HEK293 (cell line): ENCODE results near the gene GLYATL1B.

Experiments
- CTCF ChIA-PET: fragments of 350-600 bp; formaldehyde crosslinking; extraction: SDS; loops from one replicate; lab custom pipeline; 2021; ENCODE audit warnings: antibody characterized with exemption; lab: Yijun Ruan, JAX
- POLR2A ChIA-PET: fragments of 300-600 bp; formaldehyde crosslinking; extraction: SDS; loops from one replicate; lab custom pipeline; 2020; ENCODE audit warnings: antibody characterized with exemption, inconsistent platforms; lab: Yijun Ruan, JAX
- H3K27ac ChIP-seq: fragments of 200-500 bp; sonication (Bioruptor generic); 2 replicates; pipeline ENCODE4 v1.5.1; 2014; ENCODE audit warnings: low read depth, low read length, control low read depth, inconsistent platforms; ENCODE audit errors: extremely low read depth
- H3K36me3 ChIP-seq, 2 experiments: fragments of 200-500 bp in 1 of 2; sonication (Bioruptor generic) in 1 of 2; 1 replicate in 1 of 2; 2 replicates in 1 of 2; pipeline ENCODE4 v1.5.1; 2014 to 2017; ENCODE audit warnings: inconsistent platforms in 2 of 2, low read length in 2 of 2; ENCODE audit not compliant: control insufficient read depth in 2 of 2, insufficient read depth in 1 of 2
- H3K4me1 ChIP-seq: fragments of 200-500 bp; sonication (Bioruptor generic); 2 replicates; pipeline ENCODE4 v1.5.1; 2014; ENCODE audit warnings: mild to moderate bottlenecking, low read length, inconsistent platforms; ENCODE audit not compliant: control insufficient read depth, insufficient read depth
- H3K4me3 ChIP-seq: 2 replicates; pipeline ENCODE4 v1.5.1; 2011; ENCODE audit warnings: low read depth, mild to moderate bottlenecking, control low read depth, low read length, moderate library complexity
- H3K9me3 ChIP-seq: fragments of 200-500 bp; sonication (Bioruptor generic); 2 replicates; pipeline ENCODE4 v1.5.1; 2014; ENCODE audit warnings: low read depth, low read length, inconsistent platforms; ENCODE audit not compliant: control insufficient read depth, insufficient read depth
- GFI1B ChIP-seq: fragments of 450-650 bp; formaldehyde crosslinking; IDR thresholded peaks from 2 replicates; pipeline ENCODE4 v1.5.1; 2016; ENCODE audit warnings: missing biosample characterization, missing genetic modification characterization
- GLIS1 ChIP-seq: fragments of 450-650 bp; formaldehyde crosslinking; IDR thresholded peaks from 2 replicates; pipeline ENCODE4 v1.5.1; 2016; ENCODE audit warnings: missing biosample characterization, missing genetic modification characterization
- IKZF3 ChIP-seq: fragments of 450-650 bp; IDR thresholded peaks from 2 replicates; pipeline ENCODE4 v1.5.0; 2018; ENCODE audit warnings: missing biosample characterization, mild to moderate bottlenecking, missing genetic modification characterization, moderate library complexity
- INSM2 ChIP-seq: fragments of 450-650 bp; formaldehyde crosslinking; IDR thresholded peaks from 2 replicates; pipeline ENCODE4 v1.5.1; 2016; ENCODE audit warnings: missing biosample characterization, missing genetic modification characterization
- PRDM4 ChIP-seq: fragments of 450-650 bp; formaldehyde crosslinking; IDR thresholded peaks from 2 replicates; pipeline ENCODE4 v1.5.1; 2017; ENCODE audit warnings: missing biosample characterization, missing genetic modification characterization
- ZIC2 ChIP-seq: fragments of 450-650 bp; formaldehyde crosslinking; IDR thresholded peaks from 2 replicates; pipeline ENCODE4 v1.5.1; 2016; ENCODE audit warnings: missing biosample characterization, missing genetic modification characterization
- ZNF248 ChIP-seq: fragments of 450-650 bp; formaldehyde crosslinking; IDR thresholded peaks from 2 replicates; pipeline ENCODE4 v1.5.1; 2017; ENCODE audit warnings: missing biosample characterization, missing genetic modification characterization
- ZNF274 ChIP-seq, 2 experiments: fragments of 200-500 bp in 1 of 2; fragments of 450-650 bp in 1 of 2; sonication (Bioruptor generic) in 1 of 2; formaldehyde crosslinking in 1 of 2; IDR thresholded peaks; 2 replicates each; pipeline versions ENCODE4 v1.5.1 to v1.6.1; 2014 to 2016; ENCODE audit warnings: borderline replicate concordance in 1 of 2, inconsistent platforms in 1 of 2, low read length in 1 of 2, missing biosample characterization in 1 of 2, missing genetic modification characterization in 1 of 2
- ZNF391 ChIP-seq: fragments of 450-650 bp; formaldehyde crosslinking; IDR thresholded peaks from 2 replicates; pipeline ENCODE4 v1.5.1; 2016; ENCODE audit warnings: low read depth, missing biosample characterization, missing genetic modification characterization, borderline replicate concordance
- ZNF501 ChIP-seq: fragments of 450-650 bp; formaldehyde crosslinking; IDR thresholded peaks from 2 replicates; pipeline ENCODE4 v1.5.1; 2016; ENCODE audit warnings: missing biosample characterization, missing genetic modification characterization
- ZNF548 ChIP-seq: fragments of 450-650 bp; formaldehyde crosslinking; IDR thresholded peaks from 2 replicates; pipeline ENCODE4 v1.5.1; 2016; ENCODE audit warnings: missing biosample characterization, missing genetic modification characterization
- ZNF610 ChIP-seq: fragments of 450-650 bp; formaldehyde crosslinking; IDR thresholded peaks from 2 replicates; pipeline ENCODE4 v1.5.1; 2016; ENCODE audit warnings: missing biosample characterization, missing genetic modification characterization, borderline replicate concordance
- ZSCAN5A ChIP-seq: fragments of 450-650 bp; formaldehyde crosslinking; IDR thresholded peaks from 2 replicates; pipeline ENCODE4 v1.5.1; 2016; ENCODE audit warnings: missing biosample characterization, missing genetic modification characterization
- TF ChIP-seq, protein P1 (sequence below): fragments of 450-650 bp; formaldehyde crosslinking; IDR thresholded peaks from 2 replicates; pipeline ENCODE4 v1.5.1; 2017; ENCODE audit warnings: missing biosample characterization, missing genetic modification characterization
- TF ChIP-seq, protein P2 (sequence below): sonication (generic); formaldehyde crosslinking; IDR thresholded peaks from 2 replicates; pipeline ENCODE4 v1.8.1; 2022; ENCODE audit warnings: mild to moderate bottlenecking, moderate library complexity, missing genetic modification reagents
- TF ChIP-seq, protein P3 (sequence below): fragments of 450-650 bp; formaldehyde crosslinking; IDR thresholded peaks from 2 replicates; pipeline ENCODE4 v1.5.1; 2016; ENCODE audit warnings: missing biosample characterization, missing genetic modification characterization, borderline replicate concordance

Gene GLYATL1B

DNA sequence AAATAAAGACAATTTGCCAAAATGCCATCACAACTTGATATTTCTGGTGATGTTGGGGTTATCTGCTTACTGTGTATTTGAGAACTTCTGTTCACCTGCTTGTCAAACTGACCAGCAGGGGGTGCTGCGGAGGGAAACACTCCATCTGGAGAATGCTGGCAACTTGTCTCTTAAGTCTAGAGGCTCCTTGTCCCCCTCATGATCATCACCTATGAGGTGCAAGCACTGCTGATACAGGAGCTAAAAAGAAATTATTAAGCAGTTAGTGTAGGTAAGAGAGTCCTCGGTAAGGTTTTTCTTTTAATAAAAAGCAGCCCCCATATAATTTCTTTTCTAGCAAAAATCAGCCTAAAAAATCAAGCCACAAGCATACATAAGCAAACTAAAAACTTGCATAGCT, 32.7 kb upstream of the GLYATL1B start:
- POLR2A ChIA-PET, result no interaction called here
- Histone ChIP-seq H3K4me1 (no peaks in the 10 kb centered on the region), H3K9me3 (no peaks in the 10 kb centered on the region), H3K36me3 (no peaks in the 10 kb centered on the region), H3K27ac (no peak overlapping the region), H3K4me3 (no peak overlapping the region)
- TF ChIP-seq ZSCAN5A (tag by site-specific recombination) (no peak), ZNF548 (no peak), ZNF391 (tag by site-specific recombination) (no peak), ZIC2 (tag by site-specific recombination) (no peak), GFI1B (tag by site-specific recombination) (no peak), GLIS1 (tag by site-specific recombination) (no peak), ZNF610 (tag by site-specific recombination) (no peak), ZNF501 (tag by site-specific recombination) (no peak), ZNF248 (tag by site-specific recombination) (no peak), INSM2 (tag by site-specific recombination) (no peak), IKZF3 (tag by site-specific recombination) (no peak), PRDM4 (tag by site-specific recombination) (no peak), ZNF274 (IDR thresholded peaks at IDR 0.05; ENCODE audit: low read length) (no peak), ZNF274 (tag by site-specific recombination; IDR thresholded peaks at IDR 0.05; ENCODE audit: borderline replicate concordance) (no peak)
- TF ChIP-seq, protein P1, sequence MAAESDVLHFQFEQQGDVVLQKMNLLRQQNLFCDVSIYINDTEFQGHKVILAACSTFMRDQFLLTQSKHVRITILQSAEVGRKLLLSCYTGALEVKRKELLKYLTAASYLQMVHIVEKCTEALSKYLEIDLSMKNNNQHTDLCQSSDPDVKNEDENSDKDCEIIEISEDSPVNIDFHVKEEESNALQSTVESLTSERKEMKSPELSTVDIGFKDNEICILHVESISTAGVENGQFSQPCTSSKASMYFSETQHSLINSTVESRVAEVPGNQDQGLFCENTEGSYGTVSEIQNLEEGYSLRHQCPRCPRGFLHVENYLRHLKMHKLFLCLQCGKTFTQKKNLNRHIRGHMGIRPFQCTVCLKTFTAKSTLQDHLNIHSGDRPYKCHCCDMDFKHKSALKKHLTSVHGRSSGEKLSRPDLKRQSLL (tag by site-specific recombination), result no peak
- TF ChIP-seq, protein P2, sequence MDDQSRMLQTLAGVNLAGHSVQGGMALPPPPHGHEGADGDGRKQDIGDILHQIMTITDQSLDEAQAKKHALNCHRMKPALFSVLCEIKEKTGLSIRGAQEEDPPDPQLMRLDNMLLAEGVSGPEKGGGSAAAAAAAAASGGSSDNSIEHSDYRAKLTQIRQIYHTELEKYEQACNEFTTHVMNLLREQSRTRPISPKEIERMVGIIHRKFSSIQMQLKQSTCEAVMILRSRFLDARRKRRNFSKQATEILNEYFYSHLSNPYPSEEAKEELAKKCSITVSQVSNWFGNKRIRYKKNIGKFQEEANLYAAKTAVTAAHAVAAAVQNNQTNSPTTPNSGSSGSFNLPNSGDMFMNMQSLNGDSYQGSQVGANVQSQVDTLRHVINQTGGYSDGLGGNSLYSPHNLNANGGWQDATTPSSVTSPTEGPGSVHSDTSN, result no peak
- TF ChIP-seq, protein P3, sequence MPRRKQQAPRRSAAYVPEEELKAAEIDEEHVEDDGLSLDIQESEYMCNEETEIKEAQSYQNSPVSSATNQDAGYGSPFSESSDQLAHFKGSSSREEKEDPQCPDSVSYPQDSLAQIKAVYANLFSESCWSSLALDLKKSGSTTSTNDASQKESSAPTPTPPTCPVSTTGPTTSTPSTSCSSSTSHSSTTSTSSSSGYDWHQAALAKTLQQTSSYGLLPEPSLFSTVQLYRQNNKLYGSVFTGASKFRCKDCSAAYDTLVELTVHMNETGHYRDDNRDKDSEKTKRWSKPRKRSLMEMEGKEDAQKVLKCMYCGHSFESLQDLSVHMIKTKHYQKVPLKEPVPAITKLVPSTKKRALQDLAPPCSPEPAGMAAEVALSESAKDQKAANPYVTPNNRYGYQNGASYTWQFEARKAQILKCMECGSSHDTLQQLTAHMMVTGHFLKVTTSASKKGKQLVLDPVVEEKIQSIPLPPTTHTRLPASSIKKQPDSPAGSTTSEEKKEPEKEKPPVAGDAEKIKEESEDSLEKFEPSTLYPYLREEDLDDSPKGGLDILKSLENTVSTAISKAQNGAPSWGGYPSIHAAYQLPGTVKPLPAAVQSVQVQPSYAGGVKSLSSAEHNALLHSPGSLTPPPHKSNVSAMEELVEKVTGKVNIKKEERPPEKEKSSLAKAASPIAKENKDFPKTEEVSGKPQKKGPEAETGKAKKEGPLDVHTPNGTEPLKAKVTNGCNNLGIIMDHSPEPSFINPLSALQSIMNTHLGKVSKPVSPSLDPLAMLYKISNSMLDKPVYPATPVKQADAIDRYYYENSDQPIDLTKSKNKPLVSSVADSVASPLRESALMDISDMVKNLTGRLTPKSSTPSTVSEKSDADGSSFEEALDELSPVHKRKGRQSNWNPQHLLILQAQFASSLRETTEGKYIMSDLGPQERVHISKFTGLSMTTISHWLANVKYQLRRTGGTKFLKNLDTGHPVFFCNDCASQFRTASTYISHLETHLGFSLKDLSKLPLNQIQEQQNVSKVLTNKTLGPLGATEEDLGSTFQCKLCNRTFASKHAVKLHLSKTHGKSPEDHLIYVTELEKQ (tag by site-specific recombination), result no peak
- CTCF ChIA-PET, result interaction anchor here (0.5 to 3.5 kb wide), 18 partner anchors 17 to 1651 kb away, joined by 3 to 19 read pairs (median 3); no protein-coding TSS in a partner anchor
